Neural progenitor cell (in vitro differentiated cells): Measurements from ENCODE around the gene ADK. TPM values are rescaled to one million over a fixed set of nuclear protein-coding genes. Genes with fewer than 3 reads are reported as not detected.
"Not testable (repeated sequence)": the region's sequence is repeated elsewhere in the genome, so short reads cannot be mapped to it uniquely, and the experiment has no call there.

Source experiments
- DNase-seq: peaks from one replicate; pipeline ENCODE4 v3.0.0-alpha.2; 2016; ENCODE audit warnings: low spot score
- H2AFZ ChIP-seq: fragments of 200-600 bp; sonication (generic); replicated peaks from 2 replicates; pipeline ENCODE4 v1.6.1; 2016; ENCODE audit warnings: antibody characterized with exemption
- H3F3A ChIP-seq: fragments of 200-600 bp; sonication (generic); 2 replicates; pipeline ENCODE4 v1.6.1; 2016; ENCODE audit warnings: antibody characterized with exemption, low read depth
- H3K27ac ChIP-seq: fragments of 200-600 bp; sonication (generic); 2 replicates; pipeline ENCODE4 v1.5.1; 2016; ENCODE audit warnings: mild to moderate bottlenecking
- H3K27me3 ChIP-seq: fragments of 200-600 bp; sonication (generic); 2 replicates; pipeline ENCODE4 v1.6.1; 2016; ENCODE audit warnings: mild to moderate bottlenecking, moderate library complexity
- H3K36me3 ChIP-seq: fragments of 200-600 bp; sonication (generic); 2 replicates; pipeline ENCODE4 v1.5.1; 2016
- H3K4me1 ChIP-seq: fragments of 200-600 bp; sonication (generic); 2 replicates; pipeline ENCODE4 v1.6.1; 2016; ENCODE audit warnings: mixed run types
- H3K4me2 ChIP-seq: fragments of 200-600 bp; sonication (generic); 2 replicates; pipeline ENCODE4 v1.6.1; 2016
- H3K4me3 ChIP-seq: fragments of 200-600 bp; sonication (generic); 2 replicates; pipeline ENCODE4 v1.5.1; 2016
- H3K79me2 ChIP-seq: fragments of 200-600 bp; sonication (generic); 2 replicates; pipeline ENCODE4 v1.6.1; 2016; ENCODE audit warnings: low read depth
- H3K9ac ChIP-seq: fragments of 200-600 bp; sonication (generic); 2 replicates; pipeline ENCODE4 v1.6.1; 2016
- H3K9me3 ChIP-seq: fragments of 200-600 bp; sonication (generic); 2 replicates; pipeline ENCODE4 v1.5.1; 2016; ENCODE audit warnings: low read depth
- H4K20me1 ChIP-seq: fragments of 200-600 bp; sonication (generic); 2 replicates; pipeline ENCODE4 v1.6.1; 2016; ENCODE audit warnings: low read depth
- H3K27ac Mint-ChIP-seq: 3 replicates; pipeline ENCODE4 v1.8.0; 2021; ENCODE audit warnings: mixed read lengths
- H3K27me3 Mint-ChIP-seq: 2 replicates; pipeline ENCODE4 v1.8.0; 2022; ENCODE audit warnings: low read depth, mild to moderate bottlenecking, inconsistent platforms, moderate library complexity, mixed read lengths; ENCODE audit not compliant: insufficient read depth
- H3K36me3 Mint-ChIP-seq: 3 replicates; pipeline ENCODE4 v1.8.0; 2021; ENCODE audit warnings: mixed read lengths
- H3K4me1 Mint-ChIP-seq: 3 replicates; pipeline ENCODE4 v1.8.0; 2021; ENCODE audit warnings: mixed read lengths
- H3K4me3 Mint-ChIP-seq: 3 replicates; pipeline ENCODE4 v1.8.0; 2021; ENCODE audit warnings: mild to moderate bottlenecking, moderate library complexity, mixed read lengths
- H3K9me3 Mint-ChIP-seq: 3 replicates; pipeline ENCODE4 v1.8.0; 2020; ENCODE audit warnings: mixed read lengths
- CTCF ChIP-seq: fragments of 200-600 bp; sonication (generic); IDR thresholded peaks from 2 replicates; pipeline ENCODE4 v1.5.1; 2017; ENCODE audit warnings: antibody characterized with exemption, mild to moderate bottlenecking
- EZH2 ChIP-seq: fragments of 200-600 bp; sonication (generic); IDR thresholded peaks from 2 replicates; pipeline ENCODE4 v1.6.1; 2017; ENCODE audit warnings: antibody characterized with exemption, mild to moderate bottlenecking, moderate library complexity
- EZH2phosphoT487 ChIP-seq: fragments of 200-600 bp; sonication (generic); IDR thresholded peaks from 2 replicates; pipeline ENCODE4 v1.6.1; 2017; ENCODE audit warnings: antibody characterized with exemption
- total RNA-seq: library from RNA; depleted of rRNA; stranded (reverse); fragments of >200 nt; gene quantifications from 2 replicates; pipeline ENCODE4 v1.2.3, GENCODE V29; 2015; ENCODE audit warnings: low replicate concordance

The ADK gene
- total RNA-seq, 1 donor from 2014 or later: 50.9 TPM

- Histone ChIP-seq H4K20me1 (no peaks in the 10 kb centered on the region), H3K9me3 (no peaks in the 10 kb centered on the region), H3K4me1 (no peaks in the 10 kb centered on the region), H3K4me2 (no peak overlapping the region), H2AFZ (no peak overlapping the region), H3K9ac (no peak overlapping the region), H3K27ac (no peak overlapping the region), H3F3A (no peaks in the 10 kb centered on the region), H3K4me3 (no peak overlapping the region), H3K36me3 (no peaks in the 10 kb centered on the region), H3K79me2 (no peaks in the 10 kb centered on the region), H3K27me3 (no peaks in the 10 kb centered on the region)
- Mint-ChIP-seq H3K36me3 (no peaks in the 10 kb centered on the region), H3K27ac (no peak overlapping the region), H3K9me3 (no peaks in the 10 kb centered on the region), H3K4me3 (no peak overlapping the region), H3K27me3 (no peaks in the 10 kb centered on the region), H3K4me1 (no peaks in the 10 kb centered on the region)
- TF ChIP-seq EZH2 (no peak), CTCF (no peak), EZH2phosphoT487 (no peak)
- DNase-seq: no peak
These were observed 339.5 kb downstream of the ADK start for GRCh38 chr10:74490551-74490950.

- H3K27me3 Mint-ChIP-seq: no peaks in the 10 kb centered on the region
These were observed 340.0 kb downstream of the ADK start for GRCh38 chr10:74491014-74491413.

GRCh38 chr10:74496276-74496675, 345.3 kb downstream of the ADK start:
- not testable (repeated sequence) for H3K27me3 ChIP-seq, H3F3A ChIP-seq, H3K9ac ChIP-seq, H3K4me1 Mint-ChIP-seq, H3K4me3 Mint-ChIP-seq, H3K36me3 ChIP-seq, H3K9me3 ChIP-seq, H3K27me3 Mint-ChIP-seq, DNase-seq, H3K4me1 ChIP-seq, H3K4me3 ChIP-seq, H3K27ac Mint-ChIP-seq, H3K79me2 ChIP-seq, H3K9me3 Mint-ChIP-seq, H3K27ac ChIP-seq, H4K20me1 ChIP-seq, H2AFZ ChIP-seq, H3K36me3 Mint-ChIP-seq, H3K4me2 ChIP-seq

More at GRCh38 chr10:74491014-74491413, 340.0 kb downstream of the ADK start:
- no peak overlapping the region for H3K9ac ChIP-seq
- no peaks in the 10 kb centered on the region for H4K20me1 ChIP-seq
- no peak for DNase-seq
- H3K4me3 ChIP-seq: no peak overlapping the region
- Mint-ChIP-seq H3K9me3 (no peaks in the 10 kb centered on the region), H3K36me3 (no peaks in the 10 kb centered on the region), H3K4me3 (no peak overlapping the region), H3K27ac (no peak overlapping the region), H3K4me1 (no peaks in the 10 kb centered on the region)
- H3K4me2 ChIP-seq: no peak overlapping the region
- no peaks in the 10 kb centered on the region for H3F3A ChIP-seq
- H3K36me3 ChIP-seq: no peaks in the 10 kb centered on the region
- H3K27me3 ChIP-seq: no peaks in the 10 kb centered on the region
- no peak overlapping the region for H3K27ac ChIP-seq
- TF ChIP-seq CTCF (no peak), EZH2 (no peak), EZH2phosphoT487 (no peak)
- H3K9me3 ChIP-seq: no peaks in the 10 kb centered on the region
- H2AFZ ChIP-seq: no peak overlapping the region
- no peaks in the 10 kb centered on the region for H3K4me1 ChIP-seq
- no peaks in the 10 kb centered on the region for H3K79me2 ChIP-seq

DNA sequence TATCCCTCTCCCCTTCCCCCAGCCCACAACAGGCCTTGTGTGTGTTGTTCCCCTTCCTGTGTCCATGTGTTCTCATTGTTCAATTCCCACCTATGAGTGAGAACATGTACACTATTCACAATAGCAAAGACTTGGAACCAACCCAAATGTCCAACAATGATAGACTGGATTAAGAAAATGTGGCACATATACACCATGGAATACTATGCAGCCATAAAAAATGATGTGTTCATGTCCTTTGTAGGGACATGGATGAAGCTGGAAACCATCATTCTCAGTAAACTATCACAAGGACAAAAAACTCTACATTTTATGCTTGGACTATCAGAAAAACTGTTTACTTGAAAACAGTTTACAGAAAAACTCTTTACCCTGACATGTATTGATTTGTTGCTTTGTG, 347.6 kb downstream of the ADK start:
- not testable (repeated sequence) for H3K36me3 Mint-ChIP-seq, H3K79me2 ChIP-seq, H3K36me3 ChIP-seq, H3K27me3 ChIP-seq, H3K27ac ChIP-seq, H3K4me1 ChIP-seq, H4K20me1 ChIP-seq, H3K27me3 Mint-ChIP-seq, DNase-seq, H3F3A ChIP-seq, H3K4me2 ChIP-seq, H2AFZ ChIP-seq, H3K4me3 Mint-ChIP-seq, H3K9me3 Mint-ChIP-seq, H3K4me1 Mint-ChIP-seq, H3K4me3 ChIP-seq, H3K9me3 ChIP-seq, H3K9ac ChIP-seq, H3K27ac Mint-ChIP-seq
